ENCODE data around the gene RERE. TPM values are rescaled to one million over a fixed set of nuclear protein-coding genes. Genes with fewer than 3 reads are reported as not detected.

The RERE gene
- total RNA-seq, 2 donors from 2014 or later: 48.0 to 50.5 TPM

DNA sequence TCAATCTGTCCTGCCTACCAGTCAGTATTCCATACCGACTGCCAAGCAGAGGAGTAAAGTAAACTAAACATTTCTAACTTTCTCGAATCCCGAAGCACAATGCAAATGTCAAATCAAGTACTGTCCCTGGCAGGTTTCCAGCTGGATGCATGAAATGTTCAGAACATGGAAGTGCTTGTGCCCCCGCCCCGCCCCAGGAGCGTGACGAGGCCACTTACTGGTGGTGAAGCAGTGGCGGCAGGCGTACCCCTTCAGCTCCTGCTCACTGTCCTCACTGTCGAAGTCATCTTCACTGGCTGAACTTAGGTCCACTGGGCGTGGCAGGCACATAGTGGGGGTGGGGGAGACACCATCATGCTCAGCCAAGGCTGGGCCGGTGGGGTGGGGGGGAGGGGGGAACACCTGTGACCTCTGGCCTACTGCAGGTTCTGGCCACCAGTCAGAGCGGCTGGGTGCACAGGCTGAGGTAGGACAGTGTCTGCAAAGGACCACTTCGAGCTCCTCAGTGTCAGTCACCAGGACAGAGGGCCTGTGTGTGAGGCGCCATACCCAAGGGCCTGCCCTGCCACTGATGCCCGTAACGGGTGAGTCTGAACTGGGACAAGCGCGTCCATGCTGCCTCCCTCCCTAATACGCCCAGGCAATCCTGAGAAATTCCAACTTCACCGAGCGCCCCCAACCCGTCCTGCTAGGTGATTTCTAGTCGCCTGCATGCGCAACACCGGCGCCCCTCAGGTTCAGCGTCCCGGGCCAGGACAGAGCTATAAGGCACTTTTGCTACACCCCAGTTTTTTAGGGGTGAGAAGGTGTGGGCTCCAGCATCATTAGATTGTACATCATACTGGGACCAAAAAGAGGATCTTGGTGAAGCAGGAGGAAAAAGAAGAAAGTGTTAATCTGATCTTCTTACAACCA, 452.7 kb downstream of the RERE start:
- Mint-ChIP-seq H3K27me3 (no peaks in the 10 kb centered on the region), H3K4me3 (no peak overlapping the region), H3K4me1 (peaks cover 11% of the 10 kb centered on the region), H3K27ac (no peak overlapping the region), H3K9me3 (no peaks in the 10 kb centered on the region), H3K36me3 (ENCODE audit: low read depth) (peaks cover 68% of the 10 kb centered on the region)
- no peak for ATAC-seq (replicated peaks)

DNA sequence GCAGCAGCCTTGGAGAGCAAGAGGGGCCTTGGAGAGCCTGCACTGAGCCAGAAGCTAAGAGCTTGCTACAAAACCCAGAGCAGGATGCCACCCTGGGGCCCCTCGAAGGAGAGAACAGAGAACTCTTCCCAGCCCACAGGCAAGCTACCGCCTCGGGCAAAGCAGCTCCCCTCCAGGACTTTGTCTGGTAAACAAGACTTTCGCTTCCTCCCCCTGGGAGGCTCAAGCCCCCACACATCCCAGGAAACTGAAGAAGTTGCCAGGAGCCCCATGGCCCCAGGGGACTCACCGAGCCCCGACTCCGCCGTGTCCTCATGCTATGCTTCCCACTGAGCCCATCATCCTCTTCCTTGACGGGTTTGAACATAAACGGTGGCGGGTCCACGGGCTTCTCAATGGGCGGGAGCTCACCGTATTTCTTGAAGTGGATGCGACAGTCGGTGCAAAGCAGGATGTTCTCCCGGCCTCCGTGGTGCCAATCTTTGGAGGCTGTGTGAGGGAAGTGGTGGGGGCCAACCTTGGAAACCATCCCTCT, 453.6 kb downstream of the RERE start:
- peaks cover 59% of the 10 kb centered on the region for H3K36me3 Mint-ChIP-seq (ENCODE audit: low read depth)
- H3K4me1 Mint-ChIP-seq: peaks cover 11% of the 10 kb centered on the region
- ATAC-seq (replicated peaks): no peak
- no peaks in the 10 kb centered on the region for H3K9me3 Mint-ChIP-seq
- H3K4me3 Mint-ChIP-seq: no peak overlapping the region
- H3K27me3 Mint-ChIP-seq: no peaks in the 10 kb centered on the region
- H3K27ac Mint-ChIP-seq: peak overlapping the region; percentile 70

DNA sequence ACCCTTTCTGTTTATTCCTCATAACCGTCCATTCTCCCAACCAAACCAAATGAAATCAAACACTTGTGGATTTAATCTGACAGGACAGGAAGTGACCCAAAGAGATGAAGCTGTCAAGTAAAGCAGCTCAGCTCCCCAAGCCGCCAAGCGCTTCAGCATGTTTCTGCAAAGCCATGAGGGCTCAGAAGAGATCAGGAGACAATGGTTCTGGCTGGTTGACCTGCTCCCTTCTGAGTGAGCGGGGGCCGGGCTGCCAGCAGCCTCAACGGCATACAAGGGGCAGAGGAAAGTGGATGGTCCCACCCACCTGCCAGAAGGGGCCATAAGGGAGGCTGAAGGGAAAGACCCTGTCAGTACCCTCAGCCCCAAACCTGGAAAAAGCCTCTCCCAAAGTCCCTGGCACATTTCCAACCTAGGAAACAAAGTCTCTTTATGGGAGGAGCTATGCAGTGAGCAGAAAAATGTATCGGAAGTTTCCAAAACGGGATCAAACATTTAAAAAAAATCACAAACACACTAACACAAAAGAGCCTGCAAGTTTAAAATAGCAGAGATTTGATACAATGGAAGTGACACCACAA, 454.2 kb downstream of the RERE start:
- H3K36me3 Mint-ChIP-seq (ENCODE audit: low read depth): peaks cover 63% of the 10 kb centered on the region
- H3K27me3 Mint-ChIP-seq: no peaks in the 10 kb centered on the region
- ATAC-seq (replicated peaks): no peak
- peak overlapping the region; percentile 70 for H3K27ac Mint-ChIP-seq
- H3K4me1 Mint-ChIP-seq: peaks cover 11% of the 10 kb centered on the region
- H3K9me3 Mint-ChIP-seq: no peaks in the 10 kb centered on the region
- H3K4me3 Mint-ChIP-seq: no peak overlapping the region

DNA sequence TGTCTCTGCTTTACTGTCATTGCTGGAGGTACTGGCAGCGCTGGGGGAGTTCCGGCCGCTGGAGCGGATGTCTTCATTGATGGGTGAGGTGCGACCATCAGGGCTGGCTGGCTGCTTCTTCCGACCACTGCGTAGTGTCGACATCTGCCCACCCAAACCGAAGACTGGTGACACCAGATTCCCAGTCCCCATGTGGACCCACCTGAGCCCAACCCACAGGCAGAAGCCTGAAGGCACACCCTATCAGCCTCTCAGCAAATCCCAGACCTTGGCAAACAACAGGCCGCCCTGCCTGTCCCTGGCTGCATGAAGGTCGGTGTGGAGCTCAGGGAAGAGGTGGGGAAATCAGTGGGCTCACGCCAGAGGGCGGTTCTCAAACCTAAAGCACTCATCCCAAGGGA, 454.7 kb downstream of the RERE start:
- no peak overlapping the region for H3K27ac Mint-ChIP-seq
- H3K4me1 Mint-ChIP-seq: peaks cover 9% of the 10 kb centered on the region
- no peaks in the 10 kb centered on the region for H3K9me3 Mint-ChIP-seq
- no peak overlapping the region for H3K4me3 Mint-ChIP-seq
- no peaks in the 10 kb centered on the region for H3K27me3 Mint-ChIP-seq
- H3K36me3 Mint-ChIP-seq (ENCODE audit: low read depth): peaks cover 63% of the 10 kb centered on the region
- ATAC-seq (replicated peaks): no peak

DNA sequence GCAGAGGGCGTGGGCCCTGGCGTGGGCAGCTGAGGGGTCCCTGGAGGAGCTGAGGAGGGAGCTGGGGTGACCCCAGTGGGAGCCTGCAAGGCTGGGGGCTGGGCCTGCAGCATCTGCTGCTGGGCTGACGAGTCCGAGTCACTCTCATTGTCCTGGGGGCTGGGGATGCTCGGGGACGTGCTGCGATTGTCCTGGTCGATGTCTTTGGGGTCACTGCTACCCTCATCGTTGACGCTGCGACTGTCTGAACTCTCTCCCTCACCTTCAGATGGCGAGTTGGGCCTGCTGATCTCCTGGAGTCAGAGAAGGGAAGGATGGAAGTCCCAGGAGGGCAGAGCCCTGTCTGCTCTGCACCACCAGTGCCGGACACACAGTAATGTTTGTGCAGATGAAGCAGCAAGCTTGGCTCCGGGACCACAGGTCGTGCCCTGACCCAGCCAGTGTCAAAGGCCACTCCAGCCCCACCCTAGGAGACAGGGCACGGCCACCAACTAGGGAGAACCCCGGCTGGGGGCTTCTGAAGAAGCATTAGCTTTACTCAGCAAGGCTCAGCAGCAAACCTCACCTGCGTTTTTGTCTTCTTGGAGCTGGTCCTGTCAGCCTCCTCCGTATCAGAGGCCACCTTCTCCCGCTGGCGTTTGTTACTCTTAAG, 456.1 kb downstream of the RERE start:
- H3K9me3 Mint-ChIP-seq: no peaks in the 10 kb centered on the region
- H3K4me1 Mint-ChIP-seq: peaks cover 4% of the 10 kb centered on the region
- ATAC-seq (replicated peaks): no peak
- H3K27ac Mint-ChIP-seq: no peak overlapping the region
- H3K4me3 Mint-ChIP-seq: no peak overlapping the region
- H3K36me3 Mint-ChIP-seq (ENCODE audit: low read depth): peaks cover 62% of the 10 kb centered on the region
- H3K27me3 Mint-ChIP-seq: no peaks in the 10 kb centered on the region

DNA sequence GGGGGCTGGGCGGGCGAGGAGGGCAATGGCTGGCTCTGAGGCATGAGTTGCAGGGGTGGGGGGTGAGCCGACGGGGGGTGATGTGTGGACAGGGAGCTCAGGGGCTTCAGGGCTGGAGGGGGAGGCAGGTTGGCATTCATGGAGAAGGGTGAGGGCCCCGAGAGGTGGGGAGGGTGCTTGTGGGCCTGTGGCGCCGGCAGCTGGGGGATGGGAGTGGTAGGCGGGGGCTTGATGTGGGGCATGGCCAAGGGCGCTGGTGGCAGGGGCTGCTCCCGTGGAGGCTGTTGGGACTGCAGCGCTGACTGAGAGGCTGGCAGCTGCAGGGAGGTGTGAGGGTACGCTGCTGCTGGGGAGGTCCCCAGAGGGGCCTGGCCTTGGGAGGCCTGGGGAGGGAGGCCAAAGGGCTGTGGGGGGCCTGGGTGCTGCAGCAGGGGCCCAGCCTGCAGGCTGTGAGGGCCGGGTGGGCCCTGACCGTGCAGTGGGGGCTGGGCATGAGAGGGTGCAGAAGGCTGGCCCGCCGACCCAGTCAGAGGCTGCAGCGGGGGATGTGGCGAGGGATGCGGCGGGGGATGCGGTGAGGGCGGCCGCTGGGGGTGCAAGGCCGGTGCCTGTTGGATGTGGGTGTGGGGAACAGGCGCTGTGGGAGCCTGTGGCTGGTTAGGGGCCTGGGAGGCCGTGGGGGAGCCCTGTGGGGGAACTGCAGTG, 456.8 kb downstream of the RERE start:
- Mint-ChIP-seq H3K9me3 (no peaks in the 10 kb centered on the region), H3K27me3 (no peaks in the 10 kb centered on the region), H3K4me3 (no peak overlapping the region), H3K4me1 (peaks cover 4% of the 10 kb centered on the region), H3K27ac (no peak overlapping the region), H3K36me3 (ENCODE audit: low read depth) (peaks cover 62% of the 10 kb centered on the region)
- ATAC-seq (replicated peaks): no peak

DNA sequence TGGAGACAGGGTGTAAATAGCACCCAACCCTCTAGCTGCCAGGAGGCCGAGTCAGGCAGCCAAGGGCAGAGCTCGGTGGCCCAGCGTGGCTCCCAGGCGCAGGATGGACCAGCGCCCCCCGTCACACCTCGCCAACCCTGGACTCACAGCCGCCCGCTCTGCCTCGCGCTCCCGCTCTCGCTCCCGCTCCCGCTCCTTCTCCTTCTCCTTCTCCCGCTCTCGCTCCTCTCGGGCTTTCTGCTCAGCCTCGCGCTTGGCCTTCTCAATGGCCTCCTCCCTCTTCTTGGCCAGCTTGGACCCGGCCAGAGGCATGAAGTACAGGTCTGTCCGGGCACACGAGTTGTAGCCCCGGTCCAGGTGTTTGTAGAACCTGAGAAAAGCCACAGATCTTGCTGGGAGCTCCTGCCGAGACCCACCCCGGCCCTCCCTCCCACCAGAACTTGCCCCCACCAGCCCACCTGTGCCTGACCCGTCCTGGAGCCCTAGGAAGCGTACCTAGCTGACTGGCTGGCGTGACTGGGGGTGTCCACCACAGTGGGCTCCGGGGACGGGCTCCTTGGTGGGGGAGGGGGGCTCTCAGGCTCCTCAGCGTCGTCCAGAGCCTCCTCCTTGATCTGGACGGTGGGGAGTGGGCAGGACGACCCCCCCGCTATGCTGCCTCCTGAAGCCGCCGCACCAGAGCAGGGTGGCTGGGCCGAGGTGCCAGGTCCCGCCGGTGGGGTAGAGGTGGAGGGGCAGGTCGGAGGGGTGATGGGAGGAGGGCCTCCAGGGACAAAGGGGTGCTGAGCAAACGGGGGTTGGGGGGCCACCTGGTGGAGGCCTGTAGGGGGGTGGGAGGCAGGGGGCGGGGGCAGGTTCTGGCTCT, 457.6 kb downstream of the RERE start:
- peaks cover 4% of the 10 kb centered on the region for H3K4me1 Mint-ChIP-seq
- no peak overlapping the region for H3K27ac Mint-ChIP-seq
- H3K9me3 Mint-ChIP-seq: no peaks in the 10 kb centered on the region
- no peaks in the 10 kb centered on the region for H3K27me3 Mint-ChIP-seq
- no peak for ATAC-seq (replicated peaks)
- H3K4me3 Mint-ChIP-seq: no peak overlapping the region
- H3K36me3 Mint-ChIP-seq (ENCODE audit: low read depth): peaks cover 62% of the 10 kb centered on the region

DNA sequence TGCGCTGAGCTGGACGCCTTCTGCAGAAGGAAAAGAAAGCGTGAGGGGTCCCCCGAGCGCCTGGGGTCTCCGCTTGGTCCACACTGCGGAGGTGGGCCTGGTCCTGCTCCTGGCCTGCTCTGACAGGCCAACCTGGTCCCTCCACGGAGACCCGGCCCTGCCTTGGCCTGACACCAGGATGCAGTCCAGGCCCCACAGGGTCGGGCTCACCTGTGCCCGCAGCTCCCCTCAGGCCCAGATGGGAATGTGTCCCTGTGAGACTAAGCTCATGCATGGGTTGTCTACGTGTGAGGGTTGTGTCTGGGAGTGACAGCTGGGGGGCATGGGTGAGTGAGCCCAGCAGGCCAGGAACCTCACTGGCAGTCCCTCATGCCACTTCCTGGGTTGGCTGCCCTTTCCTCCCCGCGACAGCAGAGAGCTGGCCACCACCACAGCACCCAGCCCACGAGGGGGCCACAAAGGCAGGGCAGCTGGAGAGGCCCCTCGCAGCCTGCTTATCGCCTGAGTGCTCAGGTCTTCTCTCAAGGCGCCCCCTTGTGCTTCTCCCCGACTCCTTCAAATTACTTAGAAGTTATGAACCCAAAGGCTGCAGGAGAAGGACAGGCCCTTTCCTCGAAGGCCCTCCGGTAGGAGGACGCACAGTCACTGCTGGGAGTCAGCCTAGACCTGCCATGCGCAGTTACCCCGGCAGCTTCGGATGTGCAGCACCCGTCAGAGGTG, 458.4 kb downstream of the RERE start:
- H3K27ac Mint-ChIP-seq: no peak overlapping the region
- no peak for ATAC-seq (replicated peaks)
- H3K4me1 Mint-ChIP-seq: peaks cover 4% of the 10 kb centered on the region
- H3K27me3 Mint-ChIP-seq: no peaks in the 10 kb centered on the region
- H3K36me3 Mint-ChIP-seq (ENCODE audit: low read depth): peaks cover 69% of the 10 kb centered on the region
- H3K4me3 Mint-ChIP-seq: no peak overlapping the region
- H3K9me3 Mint-ChIP-seq: no peaks in the 10 kb centered on the region

DNA sequence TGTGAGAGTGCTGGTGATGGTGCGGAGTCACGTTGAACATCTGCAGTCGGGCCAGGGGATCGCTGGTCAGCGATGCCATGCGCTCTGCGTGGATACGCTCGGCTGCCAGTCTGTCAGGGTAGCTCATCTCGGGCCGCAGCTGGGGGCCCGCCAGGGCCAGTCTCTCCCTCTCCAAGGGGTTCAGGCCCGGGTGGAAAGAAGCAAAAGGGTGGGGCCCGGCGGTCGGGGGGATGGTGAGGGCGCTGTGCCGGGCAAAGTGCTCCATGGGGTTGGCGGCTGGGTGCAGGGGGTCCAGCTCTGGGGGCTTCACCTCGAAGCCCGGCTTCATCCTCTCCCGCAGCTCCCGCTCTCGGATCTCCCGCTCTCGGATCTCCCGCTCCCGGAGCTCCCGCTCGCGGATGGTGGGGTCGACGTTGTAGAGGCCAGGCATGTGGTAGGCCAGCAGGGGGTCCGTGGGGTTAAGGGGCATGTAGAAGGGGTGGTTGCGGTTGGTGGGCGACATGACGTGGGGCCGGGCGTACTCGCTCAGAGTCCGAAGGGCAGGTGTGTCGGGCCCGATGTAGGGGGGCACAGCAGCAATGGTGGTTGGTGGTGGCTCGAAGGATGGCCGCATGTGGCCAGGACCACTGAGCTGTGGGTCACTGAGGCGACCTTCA, 459.1 kb downstream of the RERE start:
- Mint-ChIP-seq H3K27ac (no peak overlapping the region), H3K27me3 (no peaks in the 10 kb centered on the region), H3K9me3 (no peaks in the 10 kb centered on the region), H3K4me3 (no peak overlapping the region), H3K4me1 (peaks cover 4% of the 10 kb centered on the region), H3K36me3 (ENCODE audit: low read depth) (peaks cover 70% of the 10 kb centered on the region)
- no peak for ATAC-seq (replicated peaks)

DNA sequence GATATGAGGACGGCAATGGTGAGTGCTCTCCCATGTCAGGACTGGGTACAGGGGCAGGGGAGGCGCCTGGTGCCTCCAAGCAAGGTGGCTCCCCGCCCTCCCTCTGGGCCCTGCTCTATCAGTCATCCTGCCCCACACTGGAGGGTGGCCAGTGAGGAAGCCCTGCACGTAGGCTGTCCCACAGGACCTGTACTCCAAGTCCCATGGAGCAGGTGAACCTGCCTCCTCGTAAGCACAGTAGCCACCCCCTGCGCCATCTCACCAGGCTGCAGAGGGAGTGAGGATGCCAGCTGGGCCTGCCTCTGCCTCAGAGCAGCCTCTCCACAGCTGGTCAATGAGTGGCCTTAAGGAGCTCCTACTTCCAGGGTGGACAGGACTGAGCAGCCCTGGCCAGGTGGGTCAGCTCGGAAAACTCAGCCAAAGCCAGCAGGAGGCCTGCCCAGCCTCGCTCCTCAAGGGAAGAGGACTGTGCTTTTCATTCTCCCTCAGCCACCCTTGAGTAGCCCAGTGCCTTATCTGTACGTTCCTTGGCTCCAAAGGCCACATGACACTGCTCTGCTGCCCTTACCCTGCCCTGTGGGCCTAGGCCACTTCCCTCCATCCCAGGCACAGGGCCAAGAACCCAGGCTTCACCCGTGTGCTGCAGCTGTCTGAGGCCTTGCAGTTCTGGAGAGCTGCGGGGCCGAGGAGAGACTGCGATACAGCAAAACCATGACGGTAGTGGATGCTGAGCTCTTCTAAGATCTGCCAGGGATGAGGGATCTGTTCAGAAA, 459.9 kb downstream of the RERE start:
- Mint-ChIP-seq H3K4me1 (peaks cover 4% of the 10 kb centered on the region), H3K36me3 (ENCODE audit: low read depth) (peaks cover 69% of the 10 kb centered on the region), H3K9me3 (no peaks in the 10 kb centered on the region), H3K27me3 (no peaks in the 10 kb centered on the region), H3K4me3 (no peak overlapping the region), H3K27ac (peak overlapping the region; percentile 22)
- no peak for ATAC-seq (replicated peaks)

DNA sequence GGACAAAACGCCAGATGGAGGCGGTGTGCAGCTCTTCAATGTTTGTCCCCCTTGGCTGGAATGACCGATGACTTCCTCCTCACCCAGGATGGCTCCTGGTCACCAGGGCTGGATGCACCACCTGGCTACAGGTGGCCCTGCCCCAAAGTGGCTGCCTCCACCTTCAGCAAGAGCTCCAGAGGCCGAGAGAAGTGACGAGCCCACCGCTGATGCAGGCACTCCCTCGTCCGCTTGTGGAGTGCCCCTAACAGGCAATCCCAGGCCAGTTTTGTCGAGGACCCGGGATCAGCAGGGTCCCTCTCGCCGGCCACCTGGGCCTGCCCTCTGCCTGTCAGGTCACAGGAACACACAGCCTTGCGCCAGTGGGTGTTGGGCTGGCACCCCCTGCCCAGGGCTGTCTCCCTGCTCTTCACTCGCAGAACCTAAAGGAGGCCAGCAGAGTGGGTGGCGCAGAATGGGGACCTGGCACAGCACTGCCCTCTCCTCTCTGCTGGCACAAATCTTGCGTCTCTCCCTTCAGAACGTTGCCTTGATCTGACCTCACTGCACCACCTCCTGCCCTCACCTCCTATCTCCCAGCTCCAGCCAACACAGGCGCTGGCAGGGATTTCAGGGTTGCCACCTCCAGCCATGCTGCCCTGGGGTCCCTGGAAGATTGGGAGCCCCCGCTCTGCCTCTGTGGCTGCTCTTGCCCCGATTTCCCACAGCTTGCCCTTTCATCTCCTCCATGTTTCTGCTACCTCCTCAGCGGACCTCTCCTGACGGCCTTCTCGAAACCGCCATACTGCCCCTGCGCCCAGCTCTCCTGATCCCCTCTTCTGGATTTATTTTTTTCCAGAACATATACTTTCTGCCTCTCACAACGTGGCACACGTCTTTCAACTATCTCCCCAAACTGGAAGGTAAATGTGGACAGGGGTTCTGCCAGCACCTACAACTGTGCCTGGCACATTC, 460.9 kb downstream of the RERE start:
- no peak for ATAC-seq (replicated peaks)
- Mint-ChIP-seq H3K4me3 (no peak overlapping the region), H3K4me1 (peaks cover 4% of the 10 kb centered on the region), H3K9me3 (no peaks in the 10 kb centered on the region), H3K27me3 (no peaks in the 10 kb centered on the region), H3K36me3 (ENCODE audit: low read depth) (peaks cover 62% of the 10 kb centered on the region), H3K27ac (peak overlapping the region; percentile 30)
